GM10266 (cell line): ENCODE results near the gene SCGB1A1.
A peak's percentile ranks its signal among the peaks of the same experiment; 100 is the strongest.
"Not testable (repeated sequence)": the region's sequence is repeated elsewhere in the genome, so short reads cannot be mapped to it uniquely, and the experiment has no call there.

Source experiments
- DNase-seq: peaks from one replicate; pipeline ENCODE4 v3.0.0; 2012; ENCODE audit errors: extremely low spot score
- CTCF ChIP-seq: IDR thresholded peaks from 2 replicates; pipeline ENCODE4 v1.5.1; 2012; ENCODE audit warnings: mild to moderate bottlenecking, low read depth; ENCODE audit not compliant: control insufficient read depth, insufficient read depth; ENCODE audit errors: missing control alignments

Gene SCGB1A1

GRCh38 chr11:62380821-62381245 lies 38.0 kb upstream of the SCGB1A1 start:
- peak; percentile 62 for DNase-seq
- TF ChIP-seq CTCF, result peak; percentile 84

DNA sequence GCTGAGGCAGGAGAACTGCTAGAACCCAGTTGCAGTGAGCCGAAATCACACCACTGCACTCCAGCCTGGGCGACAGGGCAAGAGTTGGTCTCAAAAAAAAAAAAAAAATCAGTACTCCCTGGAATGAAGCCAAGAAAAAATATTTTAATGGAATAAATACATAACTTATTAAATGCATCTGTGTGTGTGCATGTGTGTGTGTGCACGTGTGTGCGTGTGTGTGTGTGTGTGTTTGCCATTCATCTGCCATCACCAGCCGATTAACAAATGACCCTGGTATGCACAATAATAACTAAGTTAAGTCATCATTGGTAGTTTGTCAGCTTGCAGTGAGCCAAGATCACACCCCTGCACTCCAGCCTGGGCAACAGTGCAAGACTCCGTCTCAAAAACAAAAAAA lies 35.0 kb upstream of the SCGB1A1 start:
- no peak for TF ChIP-seq CTCF
- no peak for DNase-seq

- not testable (repeated sequence) for DNase-seq
Measured at GRCh38 chr11:62386083-62386482, 32.8 kb upstream of the SCGB1A1 start.

DNA sequence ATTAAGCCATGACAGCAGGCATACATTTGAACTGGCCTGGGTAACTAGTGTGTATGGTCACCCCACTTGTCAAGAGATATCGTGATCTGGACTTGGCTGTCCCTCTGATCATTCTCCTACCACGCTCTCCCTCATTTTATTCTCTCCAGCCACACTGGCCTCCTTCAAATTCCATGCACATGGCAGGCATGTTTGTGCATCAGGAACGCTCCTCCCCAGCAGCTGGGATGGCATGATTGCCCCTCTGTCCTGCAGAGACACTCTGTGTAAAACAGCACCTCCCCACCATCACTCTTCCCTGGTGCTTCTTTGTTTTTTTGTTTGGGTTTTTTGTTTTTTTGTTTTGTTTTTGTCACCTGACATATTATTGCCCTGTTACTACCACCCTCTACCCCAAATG lies 31.5 kb upstream of the SCGB1A1 start:
- no peak for TF ChIP-seq CTCF
- DNase-seq, result no peak

- no peak for DNase-seq
- no peak for TF ChIP-seq CTCF
Measured at GRCh38 chr11:62388999-62389398, 29.8 kb upstream of the SCGB1A1 start.

GRCh38 chr11:62390237-62390636 lies 28.6 kb upstream of the SCGB1A1 start:
- no peak for DNase-seq
- no peak for TF ChIP-seq CTCF

- no peak for DNase-seq
- no peak for TF ChIP-seq CTCF
Measured at GRCh38 chr11:62390722-62391121, 28.1 kb upstream of the SCGB1A1 start.
